ENCODE results near the gene SDK1. TPM values are rescaled to one million over a fixed set of nuclear protein-coding genes. Genes with fewer than 3 reads are reported as not detected.

The SDK1 gene
- total RNA-seq, 4 donors from 2014 or later = 1.3 to 5.0 (median 2.0) TPM

- Histone ChIP-seq H3K4me1 (peaks cover 4 to 5% of the 10 kb centered on the region in 2 donors), H3K27me3 (no peaks in the 10 kb centered on the region), H3K27ac (no peak overlapping the region), H3K36me3 (no peaks in the 10 kb centered on the region), H3K4me3 (replicated peaks in 1 of 3) (no peak overlapping the region), H3K9me3 (no peaks in the 10 kb centered on the region)
- no peak for TF ChIP-seq CTCF (IDR thresholded peaks at IDR 0.05)
- TF ChIP-seq POLR2A (IDR thresholded peaks at IDR 0.05) = no peak
- DNase-seq = no peak
- intact Hi-C loops (cut with DNase I) = no loop called here
- 93 to 95% methylated on average over 6 of the region's 6 CpGs for WGBS, 2 donors
Observed at GRCh38 chr7:4226524-4226882, 925.5 kb downstream of the SDK1 start.

GRCh38 chr7:4227105-4228010, 926.3 kb downstream of the SDK1 start:
- H3K27ac ChIP-seq = no peak overlapping the region
- no peaks in the 10 kb centered on the region for H3K9me3 ChIP-seq
- TF ChIP-seq CTCF (IDR thresholded peaks at IDR 0.05) (no peak), POLR2A (IDR thresholded peaks at IDR 0.05) (no peak)
- no peak for DNase-seq
- no peaks in the 10 kb centered on the region for H3K27me3 ChIP-seq
- H3K4me1 ChIP-seq = peaks cover 4 to 5% of the 10 kb centered on the region in 2 donors
- no peak overlapping the region for H3K4me3 ChIP-seq (replicated peaks in 1 of 3)
- intact Hi-C loops (cut with DNase I) = no loop called here
- 87 to 93% methylated on average over 22 of the region's 22 CpGs for WGBS, 2 donors
- no peaks in the 10 kb centered on the region for H3K36me3 ChIP-seq

- H3K4me3 ChIP-seq (replicated peaks in 1 of 3) = no peak overlapping the region
- no peaks in the 10 kb centered on the region for H3K36me3 ChIP-seq
- no peak for TF ChIP-seq CTCF (IDR thresholded peaks at IDR 0.05)
- no peak for TF ChIP-seq POLR2A (IDR thresholded peaks at IDR 0.05)
- intact Hi-C loops (cut with DNase I) = no loop called here
- DNase-seq = no peak
- no peak overlapping the region for H3K27ac ChIP-seq
- H3K27me3 ChIP-seq = no peaks in the 10 kb centered on the region
- peaks cover 4 to 5% of the 10 kb centered on the region in 2 donors for H3K4me1 ChIP-seq
- H3K9me3 ChIP-seq = no peaks in the 10 kb centered on the region
Observed at GRCh38 chr7:4230352-4230751, 929.3 kb downstream of the SDK1 start.

GRCh38 chr7:4233146-4233545, 932.1 kb downstream of the SDK1 start:
- H3K27me3 ChIP-seq = no peaks in the 10 kb centered on the region
- H3K4me1 ChIP-seq = no peaks in the 10 kb centered on the region
- 90 to 91% methylated on average over 15 of the region's 15 CpGs for WGBS, 2 donors
- no peak overlapping the region for H3K4me3 ChIP-seq (replicated peaks in 1 of 3)
- TF ChIP-seq CTCF (IDR thresholded peaks at IDR 0.05) (no peak), POLR2A (IDR thresholded peaks at IDR 0.05) (no peak)
- H3K36me3 ChIP-seq = no peaks in the 10 kb centered on the region
- intact Hi-C loops (cut with DNase I) = no loop called here
- no peak for DNase-seq
- no peak overlapping the region for H3K27ac ChIP-seq
- H3K9me3 ChIP-seq = no peaks in the 10 kb centered on the region
